GM12874 (cell line): Measurements from ENCODE around the gene TRIM25.

Source experiments
- CTCF ChIP-seq: IDR thresholded peaks from 2 replicates; pipeline ENCODE4 v1.5.1; 2011; ENCODE audit warnings: low read depth, mild to moderate bottlenecking, control low read depth, low read length, moderate library complexity; ENCODE audit not compliant: insufficient read depth

Gene TRIM25

GRCh38 chr17:56885312-56885657 lies 28.6 kb downstream of the TRIM25 start:
- no peak for TF ChIP-seq CTCF

GRCh38 chr17:56884483-56885311 lies 29.2 kb downstream of the TRIM25 start:
- no peak for TF ChIP-seq CTCF

- no peak for TF ChIP-seq CTCF
These were observed 30.2 kb downstream of the TRIM25 start for GRCh38 chr17:56883616-56884015.

GRCh38 chr17:56881685-56882295 lies 32.1 kb downstream of the TRIM25 start:
- TF ChIP-seq CTCF = no peak

GRCh38 chr17:56880571-56880970 lies 33.3 kb downstream of the TRIM25 start:
- TF ChIP-seq CTCF = no peak

- no peak for TF ChIP-seq CTCF
These were observed 33.7 kb downstream of the TRIM25 start for GRCh38 chr17:56880133-56880532.

GRCh38 chr17:56879280-56879679 lies 34.6 kb downstream of the TRIM25 start:
- TF ChIP-seq CTCF = no peak
